Subcutaneous adipose tissue (tissue), 4 donors: ENCODE data around the gene TELO2. TPM values are rescaled to one million over a fixed set of nuclear protein-coding genes. Genes with fewer than 3 reads are reported as not detected.

ENCODE experiments used
- CTCF ChIP-seq: fragments of 450-650 bp; IDR thresholded peaks from one replicate; pipeline ENCODE4 v1.5.1; 2016; ENCODE audit warnings: low read depth, mild to moderate bottlenecking, control low read depth, antibody characterized with exemption, moderate library complexity
- total RNA-seq, 4 donors: library from RNA; depleted of rRNA; stranded (reverse); fragments of >200 nt; gene quantifications; one replicate each; pipeline ENCODE4 v1.1.0, GENCODE V29; 2016

The TELO2 gene
- total RNA-seq, 4 donors from 2014 or later: 7.5 to 42.4 (median 10.2) TPM

DNA sequence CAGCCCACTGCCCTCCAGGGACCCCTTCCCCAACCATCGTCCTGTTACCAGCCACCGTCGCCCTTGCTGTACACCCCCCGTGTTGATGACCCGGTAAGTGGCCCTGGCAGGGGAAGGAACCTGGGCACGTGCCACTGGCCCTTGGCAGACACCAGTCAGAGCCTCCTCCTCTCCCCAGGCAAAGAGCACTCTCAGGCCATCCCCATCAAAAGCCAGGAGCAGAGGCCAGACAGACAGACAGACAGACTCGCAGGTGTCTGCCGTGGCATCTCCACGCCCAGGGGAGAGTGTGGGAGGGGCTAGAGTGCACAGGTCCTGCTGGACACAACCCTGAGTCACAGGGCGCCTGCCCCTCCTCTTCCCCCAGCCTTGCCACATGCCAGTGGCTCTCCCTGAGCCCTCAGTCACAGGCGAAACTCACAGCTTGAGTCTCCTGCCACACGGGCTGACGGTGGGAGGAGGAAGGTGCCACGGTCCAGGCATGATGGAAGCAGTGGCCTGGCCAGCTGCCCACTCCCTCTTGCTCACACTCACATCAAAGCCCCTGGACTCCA, 26.1 kb upstream of the TELO2 start:
- TF ChIP-seq CTCF: no peak

DNA sequence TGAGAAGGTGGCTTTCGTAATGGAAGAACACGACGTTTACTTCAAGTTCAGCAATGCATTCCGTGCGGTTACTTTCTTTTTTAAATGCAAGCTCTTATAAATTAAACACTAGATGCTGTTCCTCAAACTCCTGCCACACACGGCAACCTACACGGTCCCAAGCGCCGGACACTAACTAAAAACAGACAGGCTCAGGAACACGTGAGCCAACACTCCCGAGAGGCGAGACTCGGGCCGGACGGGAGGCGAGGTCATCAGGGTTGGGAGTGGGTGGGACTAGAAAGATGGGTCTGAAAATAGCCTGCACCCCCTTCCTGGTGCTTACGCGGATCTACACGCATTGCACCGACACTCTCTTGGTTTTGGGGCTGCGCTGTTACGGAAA, 24.7 kb upstream of the TELO2 start:
- no peak for TF ChIP-seq CTCF

- no peak for TF ChIP-seq CTCF
Observed at GRCh38 chr16:1469693-1470201, 23.4 kb upstream of the TELO2 start.

DNA sequence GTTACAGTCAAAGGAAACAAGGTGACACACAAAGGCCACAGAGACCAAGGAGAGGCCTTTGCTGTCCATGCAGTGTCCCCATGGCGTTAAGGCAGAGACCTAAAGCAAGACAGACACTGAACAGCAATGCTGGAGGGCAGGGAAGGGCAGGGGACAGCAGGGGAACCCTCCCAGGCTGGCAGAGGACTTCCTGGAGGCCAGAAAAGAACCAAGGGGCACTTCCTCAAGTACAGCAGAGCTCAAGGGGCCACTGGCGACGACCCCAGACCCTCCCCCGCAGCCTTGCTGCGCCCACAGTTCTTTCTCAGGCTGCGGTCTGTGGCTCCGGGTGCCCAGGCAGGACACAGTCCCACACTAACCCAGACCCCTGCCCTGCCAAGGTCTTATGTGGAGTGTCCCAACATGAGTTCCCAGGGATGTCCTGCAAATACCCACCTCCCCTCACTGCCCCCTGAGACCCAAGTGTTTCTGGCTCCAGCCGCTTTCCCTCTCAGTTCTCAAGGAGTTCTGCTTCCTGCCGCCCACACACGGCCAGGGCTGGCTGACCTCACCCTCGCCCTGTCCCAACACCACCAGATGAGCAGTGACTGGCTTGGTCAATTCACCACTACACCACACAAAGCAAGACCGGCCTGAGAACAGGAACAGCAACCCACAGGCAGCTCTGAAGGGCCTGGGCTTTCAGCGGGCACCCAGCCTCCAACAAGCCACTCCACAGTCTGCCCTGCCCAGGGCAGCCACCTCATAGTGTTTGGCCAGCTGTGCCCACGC, 22.5 kb upstream of the TELO2 start:
- no peak for TF ChIP-seq CTCF

DNA sequence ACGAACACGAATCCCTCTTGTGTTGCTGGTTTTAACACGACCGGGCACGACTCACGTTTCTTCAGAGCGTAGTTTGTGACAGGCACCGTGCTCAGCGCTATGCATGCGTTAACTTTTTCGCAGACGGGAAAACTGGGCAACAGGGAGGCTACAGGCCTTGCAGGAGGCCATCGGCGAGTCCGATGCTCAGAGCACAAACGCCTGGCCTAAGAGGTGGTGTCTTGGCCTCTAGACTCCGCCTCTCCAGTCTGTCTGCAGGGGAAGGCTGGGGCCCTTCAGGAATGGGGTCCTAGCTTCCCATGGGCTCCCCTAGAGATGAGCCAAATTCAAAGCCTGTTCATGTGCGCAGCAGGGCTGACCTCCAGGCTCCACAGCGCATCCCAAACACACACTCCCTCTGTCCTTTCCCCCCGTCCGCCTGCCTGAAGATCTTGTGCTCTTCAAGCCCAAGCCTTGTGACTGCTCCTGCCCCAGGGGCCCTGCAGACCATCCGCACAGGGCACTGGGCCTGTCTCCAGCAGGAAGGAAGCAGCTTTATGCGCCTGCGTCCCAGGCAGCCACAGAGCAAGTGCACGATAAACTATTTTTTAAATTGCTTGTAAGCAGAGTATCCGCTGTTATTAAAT, 21.5 kb upstream of the TELO2 start:
- no peak for TF ChIP-seq CTCF

DNA sequence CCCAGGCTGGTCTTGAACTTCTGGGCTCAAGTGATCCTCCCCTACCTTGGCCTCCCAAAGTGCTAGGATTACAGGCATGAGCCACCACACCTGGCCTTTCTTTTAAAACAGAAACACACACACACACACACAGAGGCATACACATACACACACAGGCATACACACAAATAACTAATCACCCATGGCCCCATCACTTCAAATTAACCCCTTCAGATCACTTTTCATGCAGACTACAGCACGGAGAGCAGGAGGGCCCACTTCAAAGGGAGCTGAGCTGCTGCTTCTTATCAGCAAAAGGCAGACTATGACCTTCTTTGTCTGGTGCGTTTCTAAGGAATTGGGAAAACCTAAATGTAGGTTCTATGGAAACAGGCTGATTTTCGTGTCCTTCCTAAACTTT, 20.2 kb upstream of the TELO2 start:
- TF ChIP-seq CTCF: no peak

GRCh38 chr16:1474082-1474795, 18.9 kb upstream of the TELO2 start:
- no peak for TF ChIP-seq CTCF
